SK-N-SH treated with all-trans-retinoic acid at 6 μM for 48 hours (cell line): ENCODE data around the gene ERBB2.

Source experiments
- CSDC2 ChIP-seq: fragments of 250-450 bp; sonication (Bioruptor Pico); IDR thresholded peaks from 2 replicates; pipeline ENCODE4 v1.5.0; 2020; ENCODE audit warnings: mild to moderate bottlenecking, moderate library complexity
- PPARA ChIP-seq: fragments of 250-450 bp; sonication (Bioruptor Pico); IDR thresholded peaks from 2 replicates; pipeline ENCODE4 v1.5.0; 2020; ENCODE audit warnings: mild to moderate bottlenecking, borderline replicate concordance
- RARB ChIP-seq: fragments of 250-450 bp; sonication (Bioruptor Pico); IDR thresholded peaks from 2 replicates; pipeline ENCODE4 v1.8.0; 2021; ENCODE audit warnings: mild to moderate bottlenecking, moderate library complexity
- TOX ChIP-seq: fragments of 250-450 bp; sonication (Bioruptor Pico); IDR thresholded peaks from 2 replicates; pipeline ENCODE4 v1.8.0; 2021; ENCODE audit warnings: mild to moderate bottlenecking, moderate library complexity, borderline replicate concordance
- ZFP30 ChIP-seq: fragments of 450-650 bp; formaldehyde crosslinking; IDR thresholded peaks from 2 replicates; pipeline ENCODE4 v1.5.0; 2022; ENCODE audit warnings: mild to moderate bottlenecking, moderate library complexity
- ZNF565 ChIP-seq: fragments of 450-650 bp; formaldehyde crosslinking; conservative IDR thresholded peaks from 2 replicates; pipeline ENCODE4 v1.5.0; 2020; ENCODE audit warnings: low read depth, mild to moderate bottlenecking, moderate library complexity
- ZNF70 ChIP-seq: fragments of 450-650 bp; formaldehyde crosslinking; IDR thresholded peaks from 2 replicates; pipeline ENCODE4 v1.5.0; 2020; ENCODE audit warnings: mild to moderate bottlenecking, moderate library complexity
- TF ChIP-seq, protein P1 (sequence below): fragments of 250-450 bp; sonication (Bioruptor Pico); IDR thresholded peaks from 2 replicates; pipeline ENCODE4 v1.5.1; 2021; ENCODE audit warnings: mild to moderate bottlenecking, moderate library complexity
- TF ChIP-seq, protein P2 (sequence below): fragments of 250-450 bp; sonication (Bioruptor Pico); IDR thresholded peaks from 2 replicates; pipeline ENCODE4 v1.5.0; 2020; ENCODE audit warnings: mild to moderate bottlenecking, moderate library complexity
- TF ChIP-seq, protein P3 (sequence below): fragments of 250-450 bp; sonication (Bioruptor Pico); IDR thresholded peaks from 2 replicates; pipeline ENCODE4 v1.8.0; 2020; ENCODE audit warnings: mild to moderate bottlenecking, moderate library complexity, borderline replicate concordance
- TF ChIP-seq, protein P4 (sequence below): fragments of 250-450 bp; sonication (Bioruptor Pico); IDR thresholded peaks from 2 replicates; pipeline ENCODE4 v1.8.0; 2021; ENCODE audit warnings: low read depth, mild to moderate bottlenecking, moderate library complexity, borderline replicate concordance
- TF ChIP-seq, protein P5 (sequence below): fragments of 250-450 bp; sonication (Bioruptor Pico); IDR thresholded peaks from 2 replicates; pipeline ENCODE4 v1.5.1; 2020; ENCODE audit warnings: low read depth, mild to moderate bottlenecking, moderate library complexity

DNA sequence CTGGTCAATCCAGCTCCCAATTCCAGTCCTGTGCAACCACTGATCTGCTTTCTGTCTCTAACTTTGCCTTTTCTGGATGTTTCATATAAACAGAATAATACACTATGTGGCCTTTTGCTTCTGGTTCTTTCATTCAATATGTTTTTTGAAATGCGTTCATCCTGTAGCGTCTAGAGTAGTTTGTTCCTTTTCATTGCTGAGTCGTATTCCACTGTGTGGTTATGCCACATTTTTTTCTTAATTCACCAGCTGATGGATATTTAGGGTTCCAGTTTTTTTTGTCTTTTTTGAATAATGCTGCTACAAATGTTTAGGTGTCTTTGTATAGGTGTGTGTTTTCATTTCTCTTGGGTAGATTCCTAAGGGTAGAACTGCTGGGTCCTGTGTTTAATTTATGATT lies 32.7 kb downstream of the ERBB2 start:
- TF ChIP-seq CSDC2 (CRISPR knock-in tag) (no peak), ZNF565 (CRISPR knock-in tag) (no peak), PPARA (CRISPR knock-in tag) (no peak), RARB (CRISPR knock-in tag) (no peak), TOX (no peak), ZNF70 (CRISPR knock-in tag) (no peak), ZFP30 (CRISPR knock-in tag) (no peak)
- TF ChIP-seq, protein P1, sequence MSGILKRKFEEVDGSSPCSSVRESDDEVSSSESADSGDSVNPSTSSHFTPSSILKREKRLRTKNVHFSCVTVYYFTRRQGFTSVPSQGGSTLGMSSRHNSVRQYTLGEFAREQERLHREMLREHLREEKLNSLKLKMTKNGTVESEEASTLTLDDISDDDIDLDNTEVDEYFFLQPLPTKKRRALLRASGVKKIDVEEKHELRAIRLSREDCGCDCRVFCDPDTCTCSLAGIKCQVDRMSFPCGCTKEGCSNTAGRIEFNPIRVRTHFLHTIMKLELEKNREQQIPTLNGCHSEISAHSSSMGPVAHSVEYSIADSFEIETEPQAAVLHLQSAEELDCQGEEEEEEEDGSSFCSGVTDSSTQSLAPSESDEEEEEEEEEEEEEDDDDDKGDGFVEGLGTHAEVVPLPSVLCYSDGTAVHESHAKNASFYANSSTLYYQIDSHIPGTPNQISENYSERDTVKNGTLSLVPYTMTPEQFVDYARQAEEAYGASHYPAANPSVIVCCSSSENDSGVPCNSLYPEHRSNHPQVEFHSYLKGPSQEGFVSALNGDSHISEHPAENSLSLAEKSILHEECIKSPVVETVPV: no peak
- TF ChIP-seq, protein P2, sequence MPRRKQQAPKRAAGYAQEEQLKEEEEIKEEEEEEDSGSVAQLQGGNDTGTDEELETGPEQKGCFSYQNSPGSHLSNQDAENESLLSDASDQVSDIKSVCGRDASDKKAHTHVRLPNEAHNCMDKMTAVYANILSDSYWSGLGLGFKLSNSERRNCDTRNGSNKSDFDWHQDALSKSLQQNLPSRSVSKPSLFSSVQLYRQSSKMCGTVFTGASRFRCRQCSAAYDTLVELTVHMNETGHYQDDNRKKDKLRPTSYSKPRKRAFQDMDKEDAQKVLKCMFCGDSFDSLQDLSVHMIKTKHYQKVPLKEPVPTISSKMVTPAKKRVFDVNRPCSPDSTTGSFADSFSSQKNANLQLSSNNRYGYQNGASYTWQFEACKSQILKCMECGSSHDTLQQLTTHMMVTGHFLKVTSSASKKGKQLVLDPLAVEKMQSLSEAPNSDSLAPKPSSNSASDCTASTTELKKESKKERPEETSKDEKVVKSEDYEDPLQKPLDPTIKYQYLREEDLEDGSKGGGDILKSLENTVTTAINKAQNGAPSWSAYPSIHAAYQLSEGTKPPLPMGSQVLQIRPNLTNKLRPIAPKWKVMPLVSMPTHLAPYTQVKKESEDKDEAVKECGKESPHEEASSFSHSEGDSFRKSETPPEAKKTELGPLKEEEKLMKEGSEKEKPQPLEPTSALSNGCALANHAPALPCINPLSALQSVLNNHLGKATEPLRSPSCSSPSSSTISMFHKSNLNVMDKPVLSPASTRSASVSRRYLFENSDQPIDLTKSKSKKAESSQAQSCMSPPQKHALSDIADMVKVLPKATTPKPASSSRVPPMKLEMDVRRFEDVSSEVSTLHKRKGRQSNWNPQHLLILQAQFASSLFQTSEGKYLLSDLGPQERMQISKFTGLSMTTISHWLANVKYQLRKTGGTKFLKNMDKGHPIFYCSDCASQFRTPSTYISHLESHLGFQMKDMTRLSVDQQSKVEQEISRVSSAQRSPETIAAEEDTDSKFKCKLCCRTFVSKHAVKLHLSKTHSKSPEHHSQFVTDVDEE (CRISPR knock-in tag): no peak
- TF ChIP-seq, protein P3, sequence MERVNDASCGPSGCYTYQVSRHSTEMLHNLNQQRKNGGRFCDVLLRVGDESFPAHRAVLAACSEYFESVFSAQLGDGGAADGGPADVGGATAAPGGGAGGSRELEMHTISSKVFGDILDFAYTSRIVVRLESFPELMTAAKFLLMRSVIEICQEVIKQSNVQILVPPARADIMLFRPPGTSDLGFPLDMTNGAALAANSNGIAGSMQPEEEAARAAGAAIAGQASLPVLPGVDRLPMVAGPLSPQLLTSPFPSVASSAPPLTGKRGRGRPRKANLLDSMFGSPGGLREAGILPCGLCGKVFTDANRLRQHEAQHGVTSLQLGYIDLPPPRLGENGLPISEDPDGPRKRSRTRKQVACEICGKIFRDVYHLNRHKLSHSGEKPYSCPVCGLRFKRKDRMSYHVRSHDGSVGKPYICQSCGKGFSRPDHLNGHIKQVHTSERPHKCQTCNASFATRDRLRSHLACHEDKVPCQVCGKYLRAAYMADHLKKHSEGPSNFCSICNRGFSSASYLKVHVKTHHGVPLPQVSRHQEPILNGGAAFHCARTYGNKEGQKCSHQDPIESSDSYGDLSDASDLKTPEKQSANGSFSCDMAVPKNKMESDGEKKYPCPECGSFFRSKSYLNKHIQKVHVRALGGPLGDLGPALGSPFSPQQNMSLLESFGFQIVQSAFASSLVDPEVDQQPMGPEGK (CRISPR knock-in tag): no peak
- TF ChIP-seq, protein P4, sequence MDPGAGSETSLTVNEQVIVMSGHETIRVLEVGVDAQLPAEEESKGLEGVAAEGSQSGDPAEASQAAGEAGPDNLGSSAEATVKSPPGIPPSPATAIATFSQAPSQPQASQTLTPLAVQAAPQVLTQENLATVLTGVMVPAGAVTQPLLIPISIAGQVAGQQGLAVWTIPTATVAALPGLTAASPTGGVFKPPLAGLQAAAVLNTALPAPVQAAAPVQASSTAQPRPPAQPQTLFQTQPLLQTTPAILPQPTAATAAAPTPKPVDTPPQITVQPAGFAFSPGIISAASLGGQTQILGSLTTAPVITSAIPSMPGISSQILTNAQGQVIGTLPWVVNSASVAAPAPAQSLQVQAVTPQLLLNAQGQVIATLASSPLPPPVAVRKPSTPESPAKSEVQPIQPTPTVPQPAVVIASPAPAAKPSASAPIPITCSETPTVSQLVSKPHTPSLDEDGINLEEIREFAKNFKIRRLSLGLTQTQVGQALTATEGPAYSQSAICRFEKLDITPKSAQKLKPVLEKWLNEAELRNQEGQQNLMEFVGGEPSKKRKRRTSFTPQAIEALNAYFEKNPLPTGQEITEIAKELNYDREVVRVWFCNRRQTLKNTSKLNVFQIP (CRISPR knock-in tag): no peak
- TF ChIP-seq, protein P5, sequence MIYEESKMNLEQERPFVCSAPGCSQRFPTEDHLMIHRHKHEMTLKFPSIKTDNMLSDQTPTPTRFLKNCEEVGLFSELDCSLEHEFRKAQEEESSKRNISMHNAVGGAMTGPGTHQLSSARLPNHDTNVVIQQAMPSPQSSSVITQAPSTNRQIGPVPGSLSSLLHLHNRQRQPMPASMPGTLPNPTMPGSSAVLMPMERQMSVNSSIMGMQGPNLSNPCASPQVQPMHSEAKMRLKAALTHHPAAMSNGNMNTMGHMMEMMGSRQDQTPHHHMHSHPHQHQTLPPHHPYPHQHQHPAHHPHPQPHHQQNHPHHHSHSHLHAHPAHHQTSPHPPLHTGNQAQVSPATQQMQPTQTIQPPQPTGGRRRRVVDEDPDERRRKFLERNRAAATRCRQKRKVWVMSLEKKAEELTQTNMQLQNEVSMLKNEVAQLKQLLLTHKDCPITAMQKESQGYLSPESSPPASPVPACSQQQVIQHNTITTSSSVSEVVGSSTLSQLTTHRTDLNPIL: no peak
